ENCODE data around the gene KCNA2.

Gene KCNA2

DNA sequence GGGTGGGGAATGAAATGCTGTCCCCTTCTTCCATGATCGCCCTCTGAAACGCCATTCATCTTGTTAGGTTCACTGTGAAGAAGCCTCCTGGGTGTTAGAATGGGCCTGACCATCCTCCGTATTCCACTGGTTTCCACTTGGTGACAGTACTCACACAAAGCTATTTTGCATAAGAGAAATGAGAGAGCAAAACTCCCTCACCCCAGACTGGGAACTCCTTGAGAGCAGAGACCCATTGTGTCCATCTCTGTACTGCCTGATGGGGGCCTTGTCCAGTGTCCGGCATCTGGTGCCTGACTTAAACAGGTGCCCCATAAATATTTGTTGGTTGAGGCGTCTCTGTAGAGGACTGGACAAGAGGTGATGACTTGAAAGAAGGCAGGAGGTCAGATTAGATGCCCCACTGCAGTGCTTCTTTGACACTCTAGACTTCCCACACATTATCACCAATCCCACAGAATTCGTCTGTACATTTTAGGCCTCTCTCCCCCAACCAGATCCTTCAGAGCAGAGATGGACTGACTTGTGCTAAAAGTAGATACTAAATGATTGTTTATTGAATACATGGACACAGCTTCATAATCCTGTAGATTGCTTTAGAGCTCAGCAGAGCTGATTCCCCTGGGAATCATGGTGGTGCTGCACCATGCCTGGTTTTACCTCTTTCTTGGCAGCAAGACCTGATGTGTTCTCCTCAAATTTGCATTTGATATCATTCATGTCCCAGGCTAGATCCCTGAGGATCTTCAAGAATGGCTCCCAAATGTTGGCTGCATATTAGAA is 22.4 kb upstream of the KCNA2 start:
- DNase-seq (ENCODE audit: low read depth) = no peak

DNA sequence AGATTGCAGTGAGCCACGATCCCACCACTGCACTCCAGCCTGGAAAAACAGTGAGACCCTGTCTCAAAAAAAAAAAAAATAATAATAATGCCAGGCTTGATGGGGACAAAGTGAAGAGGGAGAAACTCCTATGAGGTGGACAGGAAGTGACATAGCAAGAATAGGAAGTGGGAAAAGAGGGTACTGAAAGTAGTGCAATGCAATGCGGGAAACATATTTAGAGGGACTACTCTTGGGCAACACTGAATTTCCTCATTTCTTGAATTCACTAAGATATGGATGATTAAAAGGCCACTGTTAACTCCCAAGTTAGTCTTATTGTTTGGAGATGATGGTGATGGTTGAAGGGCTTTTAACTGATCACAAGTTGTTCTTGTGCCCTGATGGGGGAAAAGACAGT is 21.6 kb upstream of the KCNA2 start:
- no peak for DNase-seq (ENCODE audit: low read depth)

DNA sequence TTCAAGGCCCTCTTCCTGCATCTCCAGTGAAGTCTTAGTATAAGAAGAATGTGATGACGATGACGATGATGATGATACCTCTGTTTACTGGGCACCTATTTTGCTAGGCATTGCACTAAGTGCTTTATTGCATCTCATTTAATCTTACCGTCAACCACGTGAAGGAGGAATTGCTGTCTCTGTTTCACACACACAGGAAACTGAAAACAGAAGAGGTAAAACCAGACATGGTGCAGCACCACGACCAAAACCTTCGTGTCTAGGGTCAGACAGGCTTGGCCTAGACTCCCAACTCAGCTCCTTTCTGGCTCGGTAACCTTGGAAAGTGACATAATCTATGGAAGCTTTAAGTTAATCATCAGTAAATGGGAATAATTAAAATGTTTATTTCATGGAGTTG is 20.7 kb upstream of the KCNA2 start:
- no peak for DNase-seq (ENCODE audit: low read depth)

DNA sequence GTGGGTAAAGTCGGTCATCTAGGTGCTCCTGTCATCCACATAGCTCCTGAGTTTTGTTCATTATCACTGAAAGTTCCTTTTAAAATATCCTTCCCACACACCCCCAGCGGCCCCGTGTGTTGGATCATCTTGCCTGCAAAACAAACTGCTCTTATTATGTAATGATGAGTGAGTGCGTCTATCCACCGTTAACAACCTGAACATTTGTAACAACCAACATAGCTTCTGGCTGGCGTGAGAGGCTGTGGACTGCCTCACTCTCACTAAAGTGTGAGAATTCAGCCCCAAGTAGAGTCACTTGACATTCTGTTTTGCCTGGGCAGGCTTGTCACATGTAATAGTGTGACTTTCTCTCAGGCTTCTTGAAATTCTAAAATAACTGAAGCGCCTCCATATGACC is 14.5 kb upstream of the KCNA2 start:
- DNase-seq (ENCODE audit: low read depth) = no peak

DNA sequence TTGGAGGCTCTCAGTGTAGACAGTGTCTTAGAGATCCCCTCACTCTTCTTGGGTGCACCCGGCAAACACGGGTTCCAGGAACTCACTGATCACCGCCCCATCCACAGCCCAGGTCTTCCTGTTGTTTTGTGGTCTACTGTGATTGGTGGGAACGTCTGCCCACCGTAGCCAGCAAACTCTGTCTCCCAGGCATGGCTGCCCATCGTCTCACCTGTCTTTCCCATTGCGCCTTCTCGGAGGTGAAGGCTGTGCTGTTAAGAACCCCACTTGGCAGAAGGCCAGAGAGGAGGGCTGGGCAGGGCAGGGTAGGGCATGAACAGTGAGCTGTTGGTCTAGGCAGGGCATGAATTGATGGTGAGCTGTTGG is 14.1 kb upstream of the KCNA2 start:
- DNase-seq (ENCODE audit: low read depth) = no peak

DNA sequence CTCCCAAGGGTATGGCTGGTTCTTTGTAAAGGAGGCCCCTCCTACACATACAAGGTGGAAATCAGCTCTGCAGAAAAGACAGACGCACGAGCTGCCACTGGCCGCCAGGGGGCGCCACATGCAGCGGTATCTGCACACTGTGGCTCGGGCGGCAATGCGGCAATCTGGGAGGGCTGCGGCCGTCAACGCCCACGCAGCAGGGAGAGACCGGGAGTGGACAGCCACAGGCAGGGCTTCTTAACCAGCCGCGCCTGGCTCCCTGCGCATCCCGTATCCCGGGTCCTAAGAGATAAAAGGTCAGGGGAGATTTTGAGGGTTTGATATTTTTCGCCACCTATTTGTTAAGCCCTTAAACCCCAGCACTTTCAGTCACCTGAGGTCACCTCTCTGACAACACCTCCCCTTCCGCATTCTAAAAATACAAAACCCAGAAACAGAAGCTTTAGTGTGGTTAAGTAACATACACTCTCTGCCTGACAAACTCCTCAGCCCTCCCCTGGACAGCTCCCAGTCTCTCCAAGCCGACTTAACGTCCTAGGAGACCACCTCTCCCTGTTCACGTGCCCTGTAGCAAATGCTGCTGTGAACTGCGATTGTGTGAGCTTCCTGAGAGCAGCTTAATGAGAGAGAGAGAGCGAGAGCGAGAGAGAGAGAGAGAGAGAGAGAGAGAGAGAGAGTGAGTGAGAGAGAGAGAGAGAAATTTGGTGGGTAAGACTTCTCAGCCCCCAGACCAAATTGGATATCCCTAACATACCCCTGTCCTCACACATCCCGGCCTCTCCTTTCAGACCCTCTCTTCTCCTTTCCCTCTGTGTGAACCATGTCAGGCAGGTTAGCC is 13.5 kb upstream of the KCNA2 start:
- no peak for DNase-seq (ENCODE audit: low read depth)

DNA sequence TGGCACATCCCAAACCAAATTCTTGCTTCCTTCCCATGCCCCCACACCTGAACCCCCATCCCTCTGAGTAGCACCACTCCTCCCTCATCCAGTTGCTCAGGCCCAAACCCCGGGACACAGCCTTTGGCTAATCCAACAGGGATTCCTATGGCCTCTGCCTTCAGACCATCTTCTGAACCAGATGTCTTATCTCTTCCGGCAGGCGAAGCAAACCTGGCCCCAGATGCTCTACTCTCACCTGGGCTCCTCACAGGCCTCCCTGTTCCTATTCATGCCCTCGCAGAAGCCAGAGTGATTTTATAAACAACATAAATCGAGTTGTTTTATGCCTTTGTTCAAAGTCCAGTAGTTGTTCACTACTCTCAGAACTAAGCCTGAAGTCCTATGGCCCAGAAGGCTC is 12.5 kb upstream of the KCNA2 start:
- DNase-seq (ENCODE audit: low read depth) = no peak

DNA sequence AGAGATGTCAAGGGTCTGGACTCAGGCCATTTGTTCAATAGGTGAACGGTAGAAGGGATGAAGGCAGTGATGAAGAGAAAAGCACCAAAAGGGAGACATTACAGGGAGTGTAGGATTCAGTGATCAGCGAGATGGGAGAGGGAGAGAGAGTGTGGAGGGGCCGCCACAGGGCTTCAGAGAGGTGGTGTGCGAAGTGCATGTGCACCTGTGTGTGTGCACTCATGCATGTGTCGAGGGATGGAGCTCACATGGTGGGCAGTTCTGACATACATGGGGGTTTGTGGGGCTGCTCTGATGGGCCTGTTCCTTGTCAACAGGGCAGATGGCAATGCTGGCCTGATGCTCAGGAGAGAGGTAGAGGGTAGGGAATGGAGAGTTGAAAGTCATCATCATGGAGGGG is 11.4 kb upstream of the KCNA2 start:
- DNase-seq (ENCODE audit: low read depth) = no peak

DNA sequence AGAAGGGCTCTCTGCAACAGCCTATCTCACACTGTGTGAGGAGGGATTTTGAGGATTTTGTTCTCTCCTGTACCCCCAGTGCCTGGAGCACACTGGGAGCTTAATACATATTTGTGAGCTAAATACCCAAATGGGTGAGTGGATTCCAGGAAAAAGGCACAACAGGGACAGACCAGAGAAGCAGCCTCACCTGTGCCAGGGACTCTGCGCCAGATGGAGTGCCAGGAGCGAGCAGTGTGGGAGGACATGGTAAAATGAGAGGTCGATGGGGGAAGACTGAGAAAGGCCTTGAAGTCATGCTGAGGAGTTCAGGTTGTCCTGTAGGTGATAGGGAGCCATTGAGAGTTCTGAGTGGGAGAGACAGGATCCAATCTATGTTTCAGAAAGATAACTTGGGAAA is 11.0 kb upstream of the KCNA2 start:
- DNase-seq (ENCODE audit: low read depth) = no peak

DNA sequence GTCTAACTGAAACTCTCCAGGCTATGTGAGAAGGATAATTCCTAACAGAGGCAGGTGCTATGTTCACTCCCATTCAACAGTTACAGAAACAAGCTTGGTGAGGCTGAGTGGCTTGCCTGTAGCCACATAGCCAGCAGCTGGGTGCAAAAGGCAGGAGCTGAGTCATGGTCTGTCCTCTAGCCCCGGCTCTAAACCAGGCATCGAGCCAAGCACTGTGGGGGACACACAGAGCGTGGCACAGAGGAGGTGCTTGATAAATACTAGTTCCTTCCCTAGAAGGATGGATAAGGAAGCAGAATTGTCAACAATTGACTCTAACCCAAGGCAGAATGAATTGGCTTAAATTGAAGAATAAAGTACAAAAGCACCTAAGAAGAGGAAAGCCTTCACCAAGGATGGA is 10.4 kb upstream of the KCNA2 start:
- no peak for DNase-seq (ENCODE audit: low read depth)

DNA sequence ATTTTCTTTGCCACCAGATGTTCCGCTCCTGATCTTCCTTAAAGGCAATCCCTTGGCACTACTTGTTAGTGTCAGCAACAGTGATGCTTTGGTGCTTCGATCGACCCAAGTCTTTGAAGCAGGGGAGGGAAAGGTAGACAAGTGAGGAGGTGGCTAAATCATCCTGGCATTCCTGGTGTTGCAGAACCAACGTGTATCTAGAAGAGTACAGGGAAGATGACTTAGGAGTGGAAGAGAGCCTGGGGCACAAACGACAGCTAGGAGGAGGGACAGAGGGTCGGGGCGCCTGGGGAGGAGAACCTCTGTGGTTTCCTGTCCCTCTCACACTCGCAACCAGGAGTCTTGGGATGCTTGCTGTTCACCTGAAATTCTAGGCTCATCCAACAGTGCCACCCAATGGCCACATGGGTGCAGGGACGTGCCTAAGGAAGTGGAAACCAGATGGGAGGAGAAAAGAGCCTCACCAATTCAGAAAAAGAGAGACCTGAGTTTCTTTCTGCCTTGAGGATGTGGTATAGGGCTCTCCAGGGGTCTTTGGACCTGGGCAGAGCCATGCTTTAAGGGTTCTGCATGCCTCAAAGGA is 9.5 kb upstream of the KCNA2 start:
- no peak for DNase-seq (ENCODE audit: low read depth)

DNA sequence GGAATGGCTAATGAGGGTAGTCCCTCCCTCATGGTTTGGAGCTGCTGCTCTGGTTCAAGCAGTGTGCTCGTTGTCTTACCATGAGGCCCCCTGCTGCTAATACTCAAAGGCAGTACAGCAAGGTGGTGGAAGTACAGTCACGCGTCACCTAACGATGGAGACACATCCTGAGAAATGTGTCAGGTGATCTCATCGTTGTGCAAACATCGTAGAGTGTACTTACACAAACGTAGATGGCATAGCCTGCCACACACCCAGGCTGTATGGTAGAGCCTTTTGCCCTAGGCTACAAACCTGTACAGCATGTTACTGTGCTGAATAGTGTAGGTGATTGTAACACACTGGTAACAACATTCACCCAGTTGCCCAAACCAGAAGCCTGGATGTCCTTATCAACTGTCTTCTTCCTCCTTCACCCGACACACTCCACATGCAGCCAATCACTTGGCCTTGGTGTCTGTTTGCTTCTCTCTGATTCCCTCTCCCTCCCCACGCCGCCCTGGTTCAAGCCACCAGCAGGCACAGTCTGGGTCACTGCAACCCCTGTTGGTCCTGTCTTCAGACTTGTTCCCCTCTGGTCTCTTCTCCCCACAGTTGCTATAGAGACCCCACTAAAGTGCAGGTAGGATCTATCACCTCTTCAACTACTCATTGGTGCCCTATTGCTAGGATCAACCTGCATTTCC is 6.0 kb upstream of the KCNA2 start:
- DNase-seq (ENCODE audit: low read depth) = no peak

DNA sequence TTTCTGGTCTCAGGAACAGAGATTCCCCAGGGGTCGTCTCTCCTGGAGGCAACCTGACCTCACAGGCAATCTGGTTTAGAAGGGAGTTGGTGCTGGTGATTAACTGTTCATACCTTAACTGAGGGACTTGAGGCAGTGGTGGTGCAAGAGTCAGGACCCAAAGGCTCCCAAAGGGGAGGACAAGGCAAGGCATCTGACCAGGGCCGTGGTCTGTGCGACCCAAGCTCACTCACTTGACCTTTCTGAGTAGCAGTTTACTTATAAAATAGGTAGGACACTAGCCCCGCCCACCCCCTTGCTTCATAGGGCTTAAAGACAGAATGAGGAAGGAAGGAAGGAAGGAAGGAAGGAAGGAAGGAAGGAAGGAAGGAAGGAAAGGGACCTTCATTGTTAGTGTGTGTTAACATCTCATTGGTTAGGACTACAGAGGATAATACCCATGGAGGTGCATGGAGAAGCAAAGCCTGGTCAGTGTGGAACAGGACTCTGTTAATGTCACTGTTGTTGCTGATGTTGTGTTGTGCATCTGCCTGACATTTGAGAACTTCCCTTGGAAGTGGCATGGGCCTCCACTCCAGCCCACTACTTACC is 4.6 kb upstream of the KCNA2 start:
- no peak for DNase-seq (ENCODE audit: low read depth)

DNA sequence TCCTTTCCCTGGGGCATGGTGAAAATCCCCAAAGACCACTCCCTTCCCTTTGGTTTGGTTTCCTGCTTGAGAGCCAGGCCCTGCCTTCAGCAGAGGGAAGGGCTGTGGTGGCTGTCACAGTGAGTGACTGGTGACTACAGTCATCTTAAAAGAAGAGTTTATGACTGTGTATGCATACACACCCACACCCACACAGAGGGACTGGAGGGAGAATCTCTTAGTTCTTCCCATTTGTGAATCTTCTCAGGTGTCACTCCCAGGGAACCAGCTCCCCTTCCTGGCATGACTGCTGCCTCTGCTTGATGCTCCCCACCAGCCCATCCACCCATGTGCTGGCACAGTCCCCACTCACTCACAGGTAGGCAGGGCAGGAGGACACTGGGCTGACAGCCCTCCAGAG is 3.9 kb upstream of the KCNA2 start:
- no peak for DNase-seq (ENCODE audit: low read depth)

DNA sequence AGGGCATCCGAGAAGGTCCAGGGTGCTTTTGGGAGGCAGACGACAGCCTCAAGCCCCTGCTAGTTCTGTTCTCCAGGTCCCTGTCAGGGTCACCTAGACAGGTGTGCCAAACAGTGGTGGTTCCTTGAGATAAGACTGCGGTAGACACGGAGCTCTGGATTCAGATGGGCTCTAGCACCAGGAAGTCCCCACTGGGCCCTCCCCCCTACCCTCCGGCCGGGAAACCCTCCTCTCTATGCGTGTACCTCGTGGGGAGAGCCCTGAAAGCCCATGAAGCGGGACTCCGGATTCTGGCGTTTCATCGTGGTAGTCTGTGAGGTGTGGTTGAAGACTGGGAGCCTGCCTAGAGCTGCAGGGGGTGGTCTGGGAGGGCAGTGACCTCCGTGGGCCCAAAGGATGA is 2.1 kb upstream of the KCNA2 start:
- no peak for DNase-seq (ENCODE audit: low read depth)

DNA sequence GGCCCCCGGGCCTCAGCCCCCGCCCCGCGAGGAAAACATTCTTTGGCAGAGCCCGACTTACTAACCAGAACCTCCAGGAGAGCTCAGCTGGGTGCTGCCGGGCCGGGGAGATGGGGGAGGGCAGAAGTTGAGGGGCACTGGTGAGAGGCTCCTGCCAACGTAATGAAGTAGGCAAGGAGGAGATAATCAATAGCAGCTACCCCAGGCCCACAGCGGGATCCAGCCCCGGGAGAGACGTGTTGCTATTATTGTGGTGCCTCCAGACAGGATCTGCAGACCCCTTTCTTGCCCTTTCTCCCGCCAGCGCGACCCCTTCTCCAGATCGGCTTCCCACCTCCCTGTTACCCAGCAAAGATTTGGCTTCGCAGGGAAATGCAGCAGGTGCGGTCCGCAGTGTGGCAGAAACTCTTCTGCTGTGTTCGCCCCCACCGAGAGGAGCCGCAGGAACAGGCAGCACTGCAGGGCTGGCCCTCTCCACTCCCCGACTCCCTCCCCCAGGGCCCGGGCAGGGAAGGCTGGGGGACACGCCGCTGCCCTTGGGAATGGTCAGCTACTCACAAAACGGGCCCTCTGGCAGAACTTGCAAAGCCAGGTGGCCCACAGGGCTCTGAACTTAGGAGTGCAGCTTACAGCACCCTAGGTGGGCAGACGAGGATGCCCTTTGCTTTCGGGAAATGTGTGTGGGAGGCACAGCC is 1.5 kb upstream of the KCNA2 start:
- no peak for DNase-seq (ENCODE audit: low read depth)

DNA sequence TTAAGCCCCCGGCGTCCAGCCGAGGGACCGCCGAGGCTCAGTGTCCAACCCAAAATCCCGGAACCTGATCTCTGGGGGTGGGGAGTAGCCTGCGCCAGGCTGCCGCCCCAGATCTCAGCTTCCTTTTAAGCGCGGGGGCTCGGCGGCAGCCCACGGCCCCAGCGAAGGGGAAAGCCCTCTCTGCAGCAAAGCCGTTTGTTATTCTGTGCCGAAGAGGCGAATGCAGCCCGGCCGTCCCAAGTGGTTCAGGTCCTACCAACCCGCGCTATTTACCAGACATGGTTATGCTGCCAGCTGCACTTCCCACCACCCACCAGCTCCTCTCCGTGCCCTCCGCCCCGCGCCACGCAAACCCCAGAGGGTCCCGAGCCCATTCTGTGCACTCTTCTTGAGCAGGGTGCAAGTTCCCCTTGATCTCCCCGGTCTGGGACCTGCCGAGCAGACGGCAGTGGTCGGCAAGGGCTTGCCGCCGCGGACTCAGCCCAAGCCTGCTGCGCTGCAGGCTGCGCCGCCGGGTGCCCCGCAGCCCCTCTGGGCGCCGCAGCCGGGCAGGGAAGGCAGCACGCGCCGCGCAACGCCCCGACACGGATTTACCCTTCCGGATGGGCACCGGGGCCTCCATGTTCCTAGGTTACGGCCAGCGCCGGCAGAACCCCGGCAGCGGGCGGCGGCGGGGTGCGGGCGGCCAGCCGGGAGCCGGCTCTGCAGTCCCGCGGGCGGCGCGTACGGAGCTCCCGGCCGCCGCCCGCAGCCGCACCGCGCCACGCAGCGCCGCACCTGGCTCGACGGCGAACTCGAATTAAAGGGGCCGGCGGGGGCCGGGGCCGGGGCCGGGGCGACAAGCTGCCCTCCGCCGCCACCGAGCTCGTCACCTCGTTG is 738 bp upstream of the KCNA2 start:
- DNase-seq (ENCODE audit: low read depth) = no peak

DNA sequence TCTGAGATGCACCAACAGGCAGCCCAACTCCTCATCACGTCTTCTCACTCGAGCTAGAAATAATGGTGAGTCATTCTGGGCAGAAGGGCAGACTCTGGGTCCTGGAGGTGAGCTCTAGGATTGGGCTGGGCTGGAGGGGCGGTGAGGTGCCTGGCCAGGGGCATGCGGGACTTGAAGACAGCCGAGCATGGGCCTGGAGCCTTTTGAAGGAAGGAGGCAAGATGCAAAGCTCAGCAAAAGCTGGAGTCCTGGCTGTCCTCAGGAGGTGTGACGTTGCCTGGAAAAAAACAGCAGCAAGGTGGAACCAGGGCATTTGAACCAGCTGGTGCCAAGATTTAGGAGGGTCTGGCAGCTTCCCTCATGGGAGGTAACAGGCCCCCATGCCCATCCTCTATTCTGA is 712 bp downstream of the KCNA2 start:
- DNase-seq (ENCODE audit: low read depth) = no peak

DNA sequence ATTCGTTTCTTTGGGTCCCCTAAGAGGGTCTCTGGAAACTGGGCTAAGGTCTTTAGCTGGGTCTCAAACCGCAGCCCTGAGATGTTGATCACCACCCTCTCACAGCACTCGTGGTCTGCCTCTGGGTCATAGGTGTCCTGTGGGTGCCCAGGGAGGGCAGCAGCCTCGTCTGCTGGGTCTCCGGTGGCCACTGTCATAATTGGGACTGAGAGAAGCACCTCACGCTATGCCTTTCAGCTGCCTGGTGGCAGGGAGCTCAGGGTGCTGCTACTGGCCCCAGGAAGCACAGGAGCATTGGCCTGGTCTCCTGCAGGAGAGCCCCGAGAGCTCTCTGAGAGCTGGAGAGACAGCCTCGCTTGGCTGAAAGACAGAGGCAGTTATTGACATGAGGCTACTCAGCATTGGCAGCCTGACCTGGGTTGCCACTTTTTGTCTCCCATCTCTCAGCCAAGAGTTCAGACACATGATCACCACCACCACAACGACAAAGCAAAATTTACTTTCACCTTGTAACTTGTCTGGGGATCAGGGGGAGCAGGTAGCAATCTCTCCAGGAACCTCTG is 1.5 kb downstream of the KCNA2 start:
- DNase-seq (ENCODE audit: low read depth) = no peak

DNA sequence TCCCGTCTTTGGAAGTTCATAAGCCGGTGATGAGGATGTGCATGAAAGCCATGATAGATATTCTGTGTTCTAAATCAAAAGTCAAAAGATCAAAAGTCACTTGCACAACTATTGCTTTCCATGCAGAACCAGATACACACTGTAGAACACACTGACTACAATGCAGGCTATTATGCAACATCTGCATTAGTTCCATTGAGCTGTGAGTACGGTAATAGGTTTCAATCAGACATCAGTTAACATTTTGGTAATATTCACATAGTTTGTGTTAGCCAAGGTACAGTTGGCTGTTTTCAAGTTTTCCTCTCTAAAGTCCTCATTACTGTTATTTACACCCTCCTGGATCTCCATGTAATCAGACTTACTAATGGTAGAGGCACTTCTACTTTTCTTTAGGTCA is 3.1 kb downstream of the KCNA2 start:
- DNase-seq (ENCODE audit: low read depth) = no peak
